GM12878 (cell line): ENCODE results near the gene CUTA.

ENCODE experiments used
- BHLHE40 ChIP-seq, 2 experiments: fragments of 450-650 bp in 1 of 2; IDR thresholded peaks; 2 replicates each; pipeline ENCODE4 v1.6.1; 2011 to 2017; ENCODE audit warnings: low read depth in 2 of 2, borderline replicate concordance in 1 of 2, improper control_type of control experiment in 1 of 2, low read length in 1 of 2, mild to moderate bottlenecking in 1 of 2
- POLR2A ChIP-seq: IDR thresholded peaks from 2 replicates; pipeline ENCODE4 v1.6.1; 2011; ENCODE audit warnings: low read depth, mild to moderate bottlenecking, low read length
- TARDBP ChIP-seq: IDR thresholded peaks from 2 replicates; pipeline ENCODE4 v1.6.1; 2016; ENCODE audit warnings: borderline replicate concordance

- TF ChIP-seq POLR2A (no peak; the same call in 1 of the 2 replicates), TARDBP (no peak), BHLHE40 (IDR thresholded peaks at IDR 0.05; ENCODE audit: borderline replicate concordance in 1 of 2, low read depth in 2 of 2, low read length in 1 of 2) (no peak)
Measured at GRCh38 chr6:33415831-33416230, 2.1 kb downstream of the CUTA start.
